NCI-H446 (cell line): Measurements from ENCODE around the gene MTRF1L.
A peak's percentile ranks its signal among the peaks of the same experiment; 100 is the strongest.
"Not testable (repeated sequence)": the region's sequence is repeated elsewhere in the genome, so short reads cannot be mapped to it uniquely, and the experiment has no call there.

Source experiments
- DNase-seq, 2 experiments: peaks; one replicate each; lab custom pipeline; 2025; lab: John Stamatoyannopoulos, UW

The MTRF1L gene

GRCh38 chr6:153001767-153002612, 519 bp downstream of the MTRF1L start:
- no peak for DNase-seq

GRCh38 chr6:153000790-153001189, 1.7 kb downstream of the MTRF1L start:
- DNase-seq: not testable (repeated sequence)

GRCh38 chr6:153000243-153000642, 2.3 kb downstream of the MTRF1L start:
- DNase-seq: no peak

GRCh38 chr6:152999538-152999937, 3.0 kb downstream of the MTRF1L start:
- not testable (repeated sequence) for DNase-seq

- DNase-seq: no peak
Observed at GRCh38 chr6:152993847-152994246, 8.7 kb downstream of the MTRF1L start.

GRCh38 chr6:152993431-152993830, 9.1 kb downstream of the MTRF1L start:
- no peak for DNase-seq

- no peak for DNase-seq
Observed at GRCh38 chr6:152986978-152987377, 15.5 kb downstream of the MTRF1L start.

- DNase-seq: not testable (repeated sequence)
Observed at GRCh38 chr6:152985300-152985699, 17.2 kb downstream of the MTRF1L start.

GRCh38 chr6:152984513-152984872, 18.0 kb downstream of the MTRF1L start:
- no peak for DNase-seq

- peak; percentile 57 to 94 for DNase-seq
Observed at GRCh38 chr6:152983637-152984512, 18.6 kb downstream of the MTRF1L start.

GRCh38 chr6:152982904-152983636, 19.4 kb downstream of the MTRF1L start, which contains the start of gene FBXO5:
TSS of gene FBXO5 (minus strand) at chr6:152983041. CDS start at chr6:152982959, 82 bp downstream.
- DNase-seq: peak; percentile 89 to 96

GRCh38 chr6:152981989-152982903, 20.3 kb downstream of the MTRF1L start:
- DNase-seq: peak in 1 of 2 experiments; percentile 40

- no peak for DNase-seq
Observed at GRCh38 chr6:152981219-152981618, 21.3 kb downstream of the MTRF1L start.

- DNase-seq: no peak
Observed at GRCh38 chr6:152980656-152981055, 21.9 kb downstream of the MTRF1L start.

- DNase-seq: no peak
Observed at GRCh38 chr6:152979116-152979515, 23.4 kb downstream of the MTRF1L start.

GRCh38 chr6:152978058-152978457, 24.5 kb downstream of the MTRF1L start:
- no peak for DNase-seq

- no peak for DNase-seq
Observed at GRCh38 chr6:152977556-152977955, 25.0 kb downstream of the MTRF1L start.

GRCh38 chr6:152976749-152977148, 25.8 kb downstream of the MTRF1L start:
- DNase-seq: no peak

GRCh38 chr6:152975204-152975915, 27.1 kb downstream of the MTRF1L start:
- no peak for DNase-seq

- no peak for DNase-seq
Observed at GRCh38 chr6:152973916-152974315, 28.6 kb downstream of the MTRF1L start.
